Measurements from ENCODE around the gene HERC4.

Gene HERC4

DNA sequence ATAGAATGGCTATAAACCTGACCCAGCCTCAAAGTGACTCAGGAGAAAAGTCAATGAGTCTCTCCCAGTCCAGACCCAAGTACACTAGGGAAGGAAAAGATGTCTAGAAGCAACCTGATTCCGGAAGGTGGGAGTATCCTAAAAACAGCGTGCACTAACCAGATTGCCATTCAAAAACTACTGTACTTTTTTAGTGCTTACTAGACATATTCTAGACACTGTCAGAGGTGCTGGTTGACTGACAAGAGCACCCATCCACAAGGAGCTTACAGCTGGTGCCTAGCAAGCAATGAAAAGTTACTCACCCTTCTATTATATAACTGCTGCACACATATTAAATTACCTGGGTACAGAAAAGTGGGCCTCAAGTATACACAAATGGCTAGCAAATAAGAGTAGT, 109.6 kb downstream of the HERC4 start:
- DNase-seq (ENCODE audit: low read depth), result no peak

GRCh38 chr10:67959839-67960476, 115.1 kb downstream of the HERC4 start:
- DNase-seq (ENCODE audit: low read depth), result no peak

DNA sequence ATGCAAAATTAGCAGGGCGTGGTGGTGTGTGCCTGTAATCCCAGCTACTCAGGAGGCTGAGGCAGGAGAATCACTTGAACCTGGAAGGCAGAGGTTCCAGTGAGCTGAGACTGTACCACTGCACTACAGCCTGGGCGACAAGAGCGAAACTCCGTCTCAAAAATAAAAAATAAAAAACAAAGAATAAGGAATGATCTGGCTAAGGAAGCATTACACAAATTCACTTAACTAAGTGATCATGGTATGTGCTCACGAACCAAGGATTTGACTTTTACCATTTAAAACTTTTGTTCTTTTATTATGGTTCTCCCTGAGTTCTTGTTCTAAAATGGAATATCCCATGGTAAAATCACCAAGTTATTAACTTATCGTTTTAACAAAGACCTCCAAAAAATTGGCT, 119.5 kb downstream of the HERC4 start:
- DNase-seq (ENCODE audit: low read depth), result no peak

DNA sequence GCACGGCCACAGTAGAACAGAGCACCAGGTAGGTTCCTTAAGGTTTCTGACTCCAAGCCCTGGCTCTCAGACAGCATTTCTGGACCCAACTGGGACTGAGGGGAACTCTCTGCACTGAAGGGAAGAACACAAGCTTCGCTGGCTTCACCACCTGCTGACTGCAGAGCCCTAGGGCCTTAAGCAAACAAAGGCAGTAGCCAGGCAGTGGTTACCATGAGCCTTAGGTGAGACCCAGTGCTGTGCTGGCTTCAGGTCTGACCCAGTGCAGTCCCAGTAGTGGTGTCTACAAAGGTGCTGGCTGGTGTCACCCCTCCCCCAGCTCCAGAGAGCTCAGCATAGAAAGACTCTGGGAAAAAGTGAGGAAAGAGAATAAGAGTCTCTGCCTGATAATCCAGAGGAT, 131.2 kb downstream of the HERC4 start:
- no peak for DNase-seq (ENCODE audit: low read depth)

DNA sequence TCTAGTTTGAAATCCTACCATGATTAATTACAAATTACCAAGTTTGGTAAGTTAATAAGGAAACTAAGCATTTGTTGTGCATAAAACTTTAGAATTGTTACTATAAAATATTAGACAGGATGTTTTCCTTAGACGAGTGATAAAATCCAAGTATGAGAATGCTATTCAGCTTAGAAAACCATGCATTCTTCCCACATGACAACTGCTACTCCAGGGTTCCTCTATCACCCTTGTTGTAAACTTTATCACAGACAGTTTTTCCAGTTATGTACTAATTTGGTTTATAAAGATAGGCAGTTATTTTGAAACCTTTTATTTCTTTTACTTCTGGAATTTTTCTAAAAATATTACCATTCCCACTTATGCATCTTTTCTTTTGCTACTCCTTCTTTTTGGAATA, 138.7 kb downstream of the HERC4 start:
- DNase-seq (ENCODE audit: low read depth), result no peak

GRCh38 chr10:67935223-67935622, 139.9 kb downstream of the HERC4 start:
- DNase-seq (ENCODE audit: low read depth), result no peak

DNA sequence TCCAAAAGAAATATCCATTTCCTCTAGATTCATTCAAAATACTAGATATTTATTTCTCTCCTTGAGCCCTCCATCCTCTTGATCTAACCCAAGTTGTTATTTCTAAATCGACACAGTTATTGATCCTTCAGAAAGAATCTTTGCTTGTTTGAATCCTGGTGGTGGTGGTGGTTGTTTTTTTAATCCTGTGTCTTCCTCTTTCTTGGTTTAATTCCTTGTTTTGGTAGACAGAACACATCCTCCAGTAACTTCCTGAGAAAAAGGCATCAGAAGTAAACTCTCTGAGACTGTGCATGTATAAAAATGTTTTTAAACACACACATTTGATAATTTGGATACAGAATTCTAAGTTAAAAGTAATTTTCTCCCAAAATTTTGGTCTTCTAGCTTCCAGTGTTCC, 140.7 kb downstream of the HERC4 start:
- no peak for DNase-seq (ENCODE audit: low read depth)

- no peak for DNase-seq (ENCODE audit: low read depth)
Observed at GRCh38 chr10:67933199-67933598, 141.9 kb downstream of the HERC4 start.

GRCh38 chr10:67926951-67927350, 148.1 kb downstream of the HERC4 start:
- DNase-seq (ENCODE audit: low read depth), result no peak

- DNase-seq (ENCODE audit: low read depth), result no peak
Observed at GRCh38 chr10:67925449-67926005, 149.6 kb downstream of the HERC4 start.

GRCh38 chr10:67924136-67924535, 150.9 kb downstream of the HERC4 start:
- DNase-seq (ENCODE audit: low read depth), result no peak

- DNase-seq (ENCODE audit: low read depth), result no peak
Observed at GRCh38 chr10:67923551-67923950, 151.5 kb downstream of the HERC4 start.

- DNase-seq (ENCODE audit: low read depth), result no peak
Observed at GRCh38 chr10:67921065-67921464, 154.0 kb downstream of the HERC4 start.

- DNase-seq (ENCODE audit: low read depth), result no peak
Observed at GRCh38 chr10:67917679-67918078, 157.4 kb downstream of the HERC4 start.

- no peak for DNase-seq (ENCODE audit: low read depth)
Observed at GRCh38 chr10:67917169-67917568, 157.9 kb downstream of the HERC4 start.

- no peak for DNase-seq (ENCODE audit: low read depth)
Observed at GRCh38 chr10:67914777-67915340, 160.2 kb downstream of the HERC4 start.

DNA sequence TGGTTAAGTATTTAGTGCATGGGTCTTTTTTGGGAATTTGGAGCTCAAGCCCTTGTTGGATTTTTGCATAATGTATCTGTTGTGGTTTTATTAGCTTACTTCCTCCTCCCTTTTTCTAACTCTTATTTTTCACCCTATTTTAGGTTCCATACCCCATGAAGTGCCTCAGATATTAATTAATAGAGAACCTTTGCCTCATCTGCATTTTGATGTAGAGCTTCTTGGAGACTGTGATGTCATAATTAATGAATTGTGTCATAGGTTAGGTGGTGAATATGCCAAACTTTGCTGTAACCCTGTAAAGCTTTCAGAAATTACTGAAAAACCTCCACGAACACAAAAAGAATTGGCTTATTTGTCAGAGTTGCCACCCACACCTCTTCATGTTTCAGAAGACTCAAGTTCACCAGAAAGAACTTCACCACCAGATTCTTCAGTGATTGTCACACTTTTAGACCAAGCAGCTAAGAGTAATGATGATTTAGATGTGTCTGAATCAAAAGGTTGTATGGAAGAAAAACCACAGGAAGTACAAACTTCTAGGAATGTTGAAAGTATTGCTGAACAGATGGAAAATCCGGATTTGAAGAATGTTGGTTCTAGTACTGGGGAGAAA, 162.6 kb downstream of the HERC4 start:
- DNase-seq (ENCODE audit: low read depth), result no peak

GRCh38 chr10:67903581-67903980, 171.5 kb downstream of the HERC4 start:
- no peak for DNase-seq (ENCODE audit: low read depth)

- DNase-seq (ENCODE audit: low read depth), result no peak
Observed at GRCh38 chr10:67893637-67894036, 181.4 kb downstream of the HERC4 start.

DNA sequence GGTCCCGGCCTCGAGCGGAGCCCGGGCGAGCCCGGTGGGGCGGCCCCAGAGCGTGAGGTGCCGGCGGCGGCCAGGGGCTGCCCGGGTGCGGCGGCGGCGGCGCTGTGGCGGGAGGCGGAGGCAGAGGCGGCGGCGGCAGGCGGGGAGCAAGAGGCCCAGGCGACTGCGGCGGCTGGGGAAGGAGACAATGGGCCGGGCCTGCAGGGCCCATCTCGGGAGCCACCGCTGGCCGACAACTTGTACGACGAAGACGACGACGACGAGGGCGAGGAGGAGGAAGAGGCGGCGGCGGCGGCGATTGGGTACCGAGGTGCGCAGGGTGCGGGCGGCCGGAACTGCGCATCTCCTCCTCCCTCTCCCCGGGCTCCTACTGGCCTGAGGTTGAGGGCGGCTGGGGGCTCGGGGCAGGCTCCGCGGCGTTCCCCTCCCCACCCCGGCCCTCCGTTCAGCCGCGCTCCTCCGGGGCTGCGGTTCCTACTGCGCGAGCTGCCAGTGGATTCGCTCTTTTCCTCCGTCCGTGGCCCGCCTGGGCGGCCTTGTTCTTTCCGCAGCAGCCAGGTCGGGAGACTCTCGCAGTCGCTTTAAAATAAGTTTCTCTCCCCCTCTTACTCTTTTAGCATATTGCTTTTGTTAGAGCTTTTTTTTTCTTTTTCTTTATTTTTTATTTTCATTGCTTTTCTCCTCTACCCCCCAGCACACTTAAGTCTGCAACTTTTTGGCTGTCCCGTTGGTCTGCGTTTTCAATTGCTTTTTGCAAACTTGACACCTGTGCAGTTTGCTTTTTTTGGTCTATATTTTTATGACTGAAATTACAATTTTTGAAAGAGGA, 190.0 kb downstream of the HERC4 start:
- DNase-seq (ENCODE audit: low read depth), result peak; percentile 15

- DNase-seq (ENCODE audit: low read depth), result peak; percentile 61
Observed at GRCh38 chr10:67884313-67884841, 190.7 kb downstream of the HERC4 start, which contains the start of gene SIRT1. TSS of gene SIRT1 (plus strand) at chr10:67884656. CDS start at chr10:67884722, 66 bp downstream.

DNA sequence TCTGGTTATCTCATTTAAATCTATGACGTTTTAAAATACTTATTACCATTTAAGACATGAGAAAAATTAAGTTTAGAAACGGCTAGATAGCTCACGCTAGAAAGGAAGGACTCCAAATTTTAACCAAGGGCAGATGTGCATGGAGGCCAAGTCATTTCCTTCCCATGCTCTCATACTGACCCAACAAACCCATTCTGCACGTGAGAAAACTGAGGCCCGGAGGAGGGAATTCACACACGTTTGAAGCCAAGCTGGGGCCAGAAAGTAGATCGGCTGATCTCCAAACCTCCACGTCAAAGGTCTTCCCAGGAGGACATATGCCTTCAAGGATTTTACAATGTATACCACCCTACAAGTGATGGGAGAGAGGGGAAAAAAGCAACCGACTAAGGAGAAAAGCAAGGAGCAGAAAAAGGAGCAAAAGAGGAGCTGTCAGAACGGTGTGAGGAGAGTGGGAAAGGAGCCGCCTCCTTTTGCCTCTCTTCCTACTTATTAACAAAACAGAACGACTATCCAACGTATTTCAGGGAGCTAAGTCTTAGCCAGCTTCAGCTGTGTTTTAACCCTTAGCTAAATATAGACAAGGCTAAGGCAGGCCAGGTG, 191.3 kb downstream of the HERC4 start:
- DNase-seq (ENCODE audit: low read depth), result no peak
